HS-27A (cell line): ENCODE measurements around the gene HES6.

Source experiments
- DNase-seq: peaks from one replicate; pipeline ENCODE4 v3.0.0-alpha.2; 2012; ENCODE audit warnings: low read depth, missing footprints

HES6 gene, protein sequence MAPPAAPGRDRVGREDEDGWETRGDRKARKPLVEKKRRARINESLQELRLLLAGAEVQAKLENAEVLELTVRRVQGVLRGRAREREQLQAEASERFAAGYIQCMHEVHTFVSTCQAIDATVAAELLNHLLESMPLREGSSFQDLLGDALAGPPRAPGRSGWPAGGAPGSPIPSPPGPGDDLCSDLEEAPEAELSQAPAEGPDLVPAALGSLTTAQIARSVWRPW

DNA sequence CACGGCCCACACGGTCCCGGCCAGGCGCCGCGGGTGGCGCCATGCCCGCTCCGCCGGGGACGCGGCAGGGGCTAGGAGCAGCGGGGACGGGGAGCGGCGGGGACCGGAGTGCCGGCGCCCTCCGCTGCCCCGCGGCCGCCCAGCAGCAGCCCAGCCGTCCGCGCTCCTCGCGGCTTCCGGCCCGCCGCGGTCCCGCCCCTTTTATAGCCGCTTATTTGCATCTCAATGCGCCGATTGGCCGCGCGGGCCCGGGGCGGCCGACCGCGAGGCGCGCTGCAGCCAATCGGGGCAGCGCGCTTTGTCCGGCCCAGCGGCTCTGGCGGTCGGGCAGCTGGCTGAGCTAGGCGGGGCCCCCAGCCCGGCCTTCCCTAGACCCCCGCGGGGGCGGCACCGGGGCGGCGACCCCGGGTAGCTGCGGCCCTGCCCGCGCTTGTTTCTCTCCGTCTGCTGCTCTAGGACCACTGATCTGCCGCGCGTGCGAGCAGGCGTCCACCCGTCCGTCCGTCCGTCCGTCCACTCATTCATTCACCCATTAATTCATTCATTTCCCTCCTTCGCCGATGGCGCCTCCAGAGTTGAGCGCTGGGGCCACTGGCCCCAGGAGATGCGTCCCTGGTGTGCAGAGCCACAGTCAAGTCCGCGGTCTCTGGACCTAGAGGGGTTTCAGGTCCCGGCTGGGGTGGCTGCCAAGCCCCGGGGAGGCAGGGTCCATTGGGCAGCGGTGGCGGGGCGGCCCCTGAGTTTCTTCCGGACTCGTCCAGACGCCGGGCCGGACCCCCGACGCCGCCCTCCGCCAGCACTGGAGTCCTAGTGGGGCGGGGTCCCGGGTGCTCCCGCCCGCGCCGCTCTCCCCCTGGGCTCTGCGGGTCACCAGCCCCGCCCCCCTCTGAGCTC lies at the start of gene HES6:
Gene HES6, minus strand, starts transcription at position 176 of the 894 bp plus-strand sequence. Its CDS starts 133 bp downstream, at position 43.
- no peak for DNase-seq

DNA sequence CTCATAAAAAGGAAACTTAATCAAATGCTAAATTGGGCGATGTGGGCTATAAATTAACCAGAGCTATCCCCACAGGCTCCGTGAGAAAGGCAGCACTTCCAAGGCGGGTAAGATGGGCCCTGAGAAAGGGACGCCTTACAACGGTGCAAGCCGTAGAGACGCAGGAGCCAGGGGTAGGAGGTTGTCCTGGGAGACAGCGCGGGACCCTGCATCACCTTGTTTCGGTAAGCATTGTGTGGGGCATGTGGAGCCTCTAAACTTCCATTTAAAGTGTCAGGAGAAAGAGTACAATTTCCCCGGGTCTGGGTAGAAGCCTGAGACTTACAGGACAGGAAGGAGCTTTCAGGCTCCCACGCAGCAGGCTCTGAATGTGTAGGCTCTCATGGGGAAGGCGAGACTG lies 49.7 kb upstream of the HES6 start:
- DNase-seq = no peak

DNA sequence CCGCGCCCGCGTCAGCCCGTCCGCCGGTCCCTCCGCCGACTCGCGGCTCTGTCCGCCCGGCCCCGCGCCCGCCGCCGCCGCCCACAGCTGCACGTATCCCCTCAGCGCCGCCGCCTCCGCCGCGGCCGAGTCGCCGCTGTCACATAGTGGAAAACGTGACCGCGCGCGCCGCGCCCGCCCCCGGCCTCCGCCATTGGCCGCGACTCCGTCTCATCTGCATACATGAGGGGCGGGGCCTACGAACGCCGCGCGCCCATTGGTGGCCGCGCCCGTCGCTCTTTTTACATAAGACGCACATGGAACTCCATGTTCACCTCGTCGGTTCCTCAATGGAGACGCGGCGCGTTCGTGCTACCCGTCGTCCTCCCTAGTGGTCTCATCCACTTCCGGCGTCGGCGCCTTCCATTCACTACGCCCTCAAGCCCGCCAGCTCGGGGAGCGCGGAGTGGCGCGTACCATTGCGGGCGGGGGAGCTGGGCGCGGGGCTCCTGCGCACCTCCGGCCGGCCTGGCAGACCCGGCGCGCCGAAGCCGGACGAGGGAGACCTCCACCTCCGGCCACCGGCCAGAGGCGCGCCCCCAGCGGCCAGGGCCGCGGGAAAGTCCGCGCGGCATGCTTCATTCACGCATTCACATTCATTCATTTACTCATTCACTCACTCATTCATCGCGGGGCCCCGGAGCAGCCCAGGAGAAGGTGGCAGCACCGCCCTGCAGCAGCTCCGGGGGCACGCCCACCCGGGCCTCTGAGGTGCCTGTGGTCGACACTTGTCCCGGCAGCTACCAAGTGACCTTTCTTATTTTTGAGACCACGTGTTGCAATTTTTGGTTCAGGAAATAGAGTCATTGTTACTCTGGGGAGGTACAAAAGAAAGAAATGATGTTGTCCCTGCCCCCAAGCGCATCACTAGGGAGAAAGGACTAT lies 49.1 kb upstream of the HES6 start:
- DNase-seq = peak; percentile 40

DNA sequence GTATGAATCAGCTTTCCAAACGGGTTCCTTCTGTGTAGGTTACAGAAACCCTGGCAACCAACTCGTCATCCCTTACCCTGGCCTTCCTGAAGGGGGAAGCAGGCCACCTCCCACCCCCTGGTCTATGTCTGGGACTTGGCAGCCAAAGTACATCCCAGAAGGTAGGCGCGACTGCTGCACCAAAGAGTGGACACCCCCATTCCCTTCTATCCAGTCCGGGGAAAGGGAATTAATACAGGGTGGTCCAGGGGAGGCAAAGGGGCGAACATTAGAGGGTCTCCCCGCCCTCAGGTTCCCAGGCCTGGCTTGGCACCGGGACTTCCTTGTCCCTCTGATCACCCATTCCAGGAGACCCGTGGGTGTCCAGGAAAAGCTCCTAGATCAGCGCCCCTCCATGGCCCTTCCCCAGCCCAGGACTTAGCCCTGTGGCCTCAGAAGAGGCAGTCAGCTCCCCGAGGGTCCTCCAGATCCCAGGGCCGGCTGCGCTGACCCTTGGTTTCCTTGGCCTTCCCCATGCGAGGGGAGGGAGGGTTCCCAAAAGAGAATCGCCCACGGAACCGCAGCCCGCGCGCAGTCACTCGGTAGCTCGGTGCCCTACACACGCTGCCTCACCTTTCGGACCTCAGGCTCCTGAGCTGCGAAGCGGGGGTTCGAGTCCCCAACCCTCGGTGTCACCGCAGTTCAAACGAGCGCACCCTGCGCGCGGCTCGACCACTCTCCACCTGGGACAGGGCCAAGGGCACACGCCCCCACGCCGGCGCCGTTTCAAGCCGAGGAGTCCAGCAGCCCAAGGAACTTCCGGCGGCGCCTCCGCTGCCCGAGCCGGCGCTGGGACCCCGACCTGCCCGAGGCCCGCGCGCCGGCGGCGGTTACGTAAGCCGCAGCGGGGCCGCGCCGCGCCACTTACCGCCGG lies 48.2 kb upstream of the HES6 start, which contains the start of gene PER2:
Gene PER2, minus strand, starts transcription at position 874 of the 913 bp plus-strand sequence. CDS start 10,674 bp downstream, outside the sequence.
- no peak for DNase-seq

DNA sequence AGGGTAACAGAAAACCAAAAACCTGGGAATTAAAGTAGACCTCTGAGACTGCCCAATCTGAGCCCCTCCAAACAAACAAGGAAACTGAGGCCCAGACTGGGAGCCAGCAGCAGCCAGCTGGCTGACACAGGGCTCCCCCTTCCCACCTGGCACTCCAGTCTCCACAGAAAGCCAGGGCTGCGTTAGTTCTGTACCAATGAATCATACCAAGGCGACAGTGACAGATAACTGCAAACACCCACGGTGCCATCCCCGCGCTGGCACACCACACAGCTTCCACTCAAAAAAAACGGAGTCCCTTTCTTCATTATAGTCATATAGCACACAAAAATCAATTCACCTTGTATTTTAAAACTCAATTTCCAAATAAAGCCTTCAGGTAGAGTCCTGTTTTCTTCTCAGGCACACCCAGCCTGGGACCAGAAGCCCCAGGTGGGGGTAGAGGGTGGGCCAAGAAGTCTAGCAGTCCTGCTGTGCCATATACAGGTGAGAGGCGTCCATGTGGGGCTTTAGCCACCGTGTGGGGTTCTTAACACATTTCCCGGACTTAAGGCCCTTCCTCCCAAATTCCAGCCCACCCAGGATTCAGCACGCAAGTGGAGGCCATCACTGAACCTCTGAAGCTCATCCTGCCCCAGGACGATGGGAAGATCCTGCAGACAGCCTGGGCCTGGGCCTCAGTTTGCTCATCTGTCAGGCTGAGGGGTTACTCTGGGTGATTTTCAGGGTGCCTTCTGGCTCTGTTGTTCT lies 47.3 kb upstream of the HES6 start:
- no peak for DNase-seq

DNA sequence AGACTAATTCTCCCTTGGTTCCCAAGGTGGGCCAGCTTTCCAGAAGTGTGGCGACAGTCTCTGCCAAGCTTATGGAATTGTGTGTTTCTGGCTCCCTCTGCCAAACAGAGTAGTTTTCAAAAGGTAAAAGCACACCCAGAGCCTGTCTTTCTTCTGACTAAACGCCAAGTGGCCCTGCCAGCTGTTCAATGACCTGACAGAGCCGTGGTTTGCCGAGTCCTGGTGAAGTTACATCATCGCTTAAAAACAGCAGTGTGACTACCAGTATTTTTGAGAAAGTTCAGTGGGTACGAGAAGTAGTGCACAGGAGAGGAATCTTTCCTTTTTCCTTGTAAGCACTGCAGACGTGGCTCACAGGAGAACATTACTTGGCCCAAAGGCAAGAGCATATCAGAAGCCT lies 46.7 kb upstream of the HES6 start:
- DNase-seq = no peak

DNA sequence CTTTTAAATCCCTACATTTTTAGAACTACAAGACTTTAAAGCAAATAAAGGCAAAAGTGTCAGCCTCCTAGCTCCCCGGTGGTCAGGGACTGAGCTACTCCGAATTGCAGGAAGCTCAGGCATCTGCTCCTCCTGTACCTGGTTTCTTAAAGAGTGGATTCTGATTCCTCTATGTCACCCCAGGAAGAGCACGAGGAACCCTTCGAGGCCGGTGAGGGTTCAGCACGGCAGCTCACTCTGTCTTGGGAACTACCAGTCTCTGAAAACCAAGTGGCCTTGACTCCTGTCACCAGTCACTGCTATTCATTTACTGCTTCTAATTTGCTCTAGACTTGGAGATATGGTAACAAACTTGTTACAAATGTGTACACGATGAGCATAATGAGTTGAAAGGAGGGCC lies 46.3 kb upstream of the HES6 start:
- no peak for DNase-seq

DNA sequence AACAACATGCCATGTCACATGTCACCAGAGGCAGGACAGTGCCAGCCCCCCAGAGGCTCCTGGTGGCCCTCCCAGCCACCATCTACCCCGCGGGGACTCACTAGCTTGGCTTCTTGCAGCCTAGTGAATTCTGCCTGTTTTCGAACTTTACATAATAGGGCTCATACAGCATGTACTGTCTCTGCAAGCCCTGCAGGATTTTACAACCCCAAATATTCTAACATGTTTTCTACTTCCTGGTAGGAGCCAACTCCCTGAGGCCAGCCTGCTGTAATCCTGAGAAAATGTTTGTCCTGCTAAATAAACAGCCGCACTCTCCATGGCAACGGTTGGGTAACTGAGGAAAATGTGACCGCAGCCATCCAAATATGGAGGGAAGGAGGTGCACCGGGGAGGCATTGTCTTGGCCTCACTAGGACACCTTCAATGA lies 45.8 kb upstream of the HES6 start:
- no peak for DNase-seq

DNA sequence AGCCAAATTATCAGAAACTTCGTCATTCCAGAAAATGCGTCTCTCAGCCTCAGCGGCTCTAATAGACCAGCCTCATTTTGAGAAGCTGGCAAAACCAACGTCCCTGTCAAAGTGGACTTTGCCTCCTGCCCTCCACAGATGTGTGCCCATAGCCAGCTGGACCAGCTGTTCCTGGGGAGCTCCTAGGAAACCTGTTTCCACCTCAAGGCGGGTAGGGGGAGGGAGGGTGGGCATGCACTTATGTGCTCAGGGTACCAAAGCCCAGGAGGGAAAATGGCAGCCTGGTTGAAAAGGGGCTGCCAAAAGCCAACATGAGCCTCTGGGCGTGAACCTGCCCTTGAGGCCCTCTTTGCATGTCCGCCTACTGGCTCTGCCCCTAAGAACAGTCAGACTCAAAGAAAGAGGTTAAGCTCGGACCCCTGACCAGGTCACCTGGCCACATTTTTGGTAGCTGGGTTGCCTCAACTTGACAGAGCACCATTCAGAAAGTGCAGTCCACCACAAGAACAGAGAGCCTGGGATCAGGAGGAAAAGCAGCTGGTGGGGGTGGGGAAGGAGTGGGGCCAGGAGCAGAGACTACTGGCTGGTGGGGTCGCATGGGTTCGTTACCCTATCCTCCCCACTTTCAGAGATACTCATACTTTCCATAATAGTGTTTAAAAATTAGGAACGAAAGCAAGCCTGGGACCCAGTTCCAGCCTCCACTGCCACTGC lies 45.1 kb upstream of the HES6 start:
- no peak for DNase-seq

DNA sequence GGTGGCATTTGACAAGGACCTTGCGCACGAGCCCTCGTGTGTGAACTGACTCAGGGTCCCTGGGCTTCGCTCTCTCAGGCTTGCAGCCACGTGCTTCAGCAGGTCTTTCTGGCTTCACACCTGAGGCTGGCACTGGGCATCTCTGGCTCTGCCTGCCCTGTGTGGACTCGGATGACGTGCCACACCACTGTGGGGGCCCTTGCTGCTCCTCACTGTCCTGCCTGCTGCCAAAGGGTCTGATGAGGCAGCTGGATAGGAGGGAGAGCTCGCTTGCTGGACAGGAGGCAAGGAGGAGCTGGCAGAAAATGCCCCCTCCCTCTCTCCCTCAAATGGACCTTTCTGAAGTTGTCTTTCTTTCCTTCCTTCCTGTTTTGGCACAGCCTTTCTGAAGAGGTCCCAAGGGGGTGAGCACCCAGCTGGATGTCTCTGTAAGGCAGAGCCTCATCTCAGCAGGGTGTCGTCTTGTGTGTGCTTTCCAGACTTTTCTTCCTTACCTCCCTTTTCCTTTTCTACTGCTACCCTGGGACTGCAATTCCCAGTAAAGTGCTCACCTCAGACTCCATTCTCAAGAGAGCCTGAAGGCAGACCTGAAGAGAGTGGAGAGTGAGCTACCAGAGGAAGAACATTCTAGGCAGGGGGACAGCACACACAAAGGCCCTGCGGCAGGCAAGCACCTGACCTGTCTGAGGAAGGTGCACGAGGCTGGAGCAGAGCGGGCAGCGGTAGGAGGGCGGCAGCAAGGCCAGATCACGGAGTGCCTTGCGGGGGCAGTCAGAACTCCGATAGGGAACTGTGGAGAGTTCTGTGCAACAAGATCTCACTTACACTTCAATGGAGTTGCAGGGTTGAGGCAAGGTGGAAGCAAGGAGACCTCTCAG lies 43.3 kb upstream of the HES6 start:
- DNase-seq = no peak

DNA sequence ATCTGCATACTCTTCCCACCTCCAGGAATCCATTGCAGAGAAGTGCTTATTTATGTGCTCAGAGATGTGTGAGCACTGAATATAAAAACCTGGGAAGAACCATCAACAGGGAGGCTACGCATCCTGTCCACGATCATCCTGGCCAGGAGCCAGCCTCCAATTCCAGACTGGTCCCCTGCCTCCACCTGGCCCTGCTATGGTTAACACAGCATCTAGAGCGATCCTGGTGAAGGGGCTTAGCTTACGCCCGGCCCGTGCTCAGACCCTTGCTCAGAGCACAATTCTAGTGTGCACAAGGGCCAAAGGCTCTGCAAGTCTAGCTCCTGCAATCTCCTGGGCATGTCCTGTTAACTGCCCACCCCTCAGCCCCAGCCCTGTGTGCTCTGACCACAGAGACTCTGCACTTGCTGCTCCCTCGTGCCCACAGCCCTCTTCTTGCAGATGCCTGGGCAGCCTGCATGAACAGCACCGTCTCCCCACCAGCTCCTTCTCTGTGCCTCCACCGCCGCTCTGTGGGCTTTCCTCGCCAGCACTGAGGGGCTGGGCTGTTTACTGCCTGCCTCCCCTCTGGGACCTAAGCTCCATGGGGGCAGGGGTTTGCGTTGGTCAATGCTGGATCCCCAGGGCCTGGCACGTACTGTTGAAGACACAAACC lies 42.1 kb upstream of the HES6 start:
- no peak for DNase-seq

DNA sequence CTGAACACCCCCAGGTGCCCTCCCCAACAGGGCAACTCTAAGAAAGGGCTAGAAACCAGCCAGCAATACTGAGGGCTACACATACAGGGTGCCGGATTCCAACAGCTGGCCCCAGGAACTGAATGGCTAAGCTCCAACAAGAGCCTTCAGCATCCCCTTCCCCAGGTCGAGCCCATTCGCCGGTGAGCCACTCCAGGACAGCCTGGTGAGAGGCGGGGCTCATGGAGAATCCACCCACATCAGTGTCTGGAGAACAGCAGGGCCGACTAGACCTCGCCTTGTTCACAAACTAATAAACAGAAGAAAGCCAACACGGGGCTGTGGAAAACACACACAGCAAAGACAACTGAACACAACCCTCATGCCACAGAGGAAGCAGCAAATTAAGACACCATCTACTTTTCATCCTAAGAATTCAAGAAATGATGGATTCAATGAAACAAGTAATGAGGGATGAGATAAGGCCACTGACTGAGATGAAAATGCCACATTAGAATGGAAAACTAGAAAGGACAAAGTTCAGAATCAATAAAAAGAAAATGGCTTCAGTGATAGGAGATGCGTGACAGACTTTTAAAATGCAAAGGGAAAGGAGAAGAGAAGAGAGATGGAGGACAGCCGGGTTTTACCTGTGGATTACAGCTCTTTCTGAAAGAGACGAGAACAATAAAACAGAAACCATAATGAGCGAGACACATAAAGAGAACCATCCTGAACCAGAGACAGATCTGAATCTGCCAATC lies 40.4 kb upstream of the HES6 start:
- no peak for DNase-seq

DNA sequence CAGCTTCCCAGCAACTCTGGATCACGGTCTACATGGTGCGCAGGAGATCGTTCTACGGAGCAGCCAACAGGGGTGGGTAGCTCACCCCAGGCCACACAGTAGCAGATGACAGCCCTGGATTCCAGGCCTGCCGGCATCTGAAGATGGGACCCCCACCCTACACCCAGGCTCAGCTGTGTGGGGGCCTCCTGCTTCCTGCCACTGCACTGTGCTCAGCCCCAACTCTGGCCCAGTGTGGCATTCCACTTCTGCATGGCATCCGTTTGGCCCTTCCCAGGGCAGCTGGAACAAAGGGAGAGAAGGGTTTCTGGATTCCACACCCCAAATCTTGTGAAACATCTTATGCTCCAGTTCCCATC lies 39.5 kb upstream of the HES6 start:
- DNase-seq = no peak

DNA sequence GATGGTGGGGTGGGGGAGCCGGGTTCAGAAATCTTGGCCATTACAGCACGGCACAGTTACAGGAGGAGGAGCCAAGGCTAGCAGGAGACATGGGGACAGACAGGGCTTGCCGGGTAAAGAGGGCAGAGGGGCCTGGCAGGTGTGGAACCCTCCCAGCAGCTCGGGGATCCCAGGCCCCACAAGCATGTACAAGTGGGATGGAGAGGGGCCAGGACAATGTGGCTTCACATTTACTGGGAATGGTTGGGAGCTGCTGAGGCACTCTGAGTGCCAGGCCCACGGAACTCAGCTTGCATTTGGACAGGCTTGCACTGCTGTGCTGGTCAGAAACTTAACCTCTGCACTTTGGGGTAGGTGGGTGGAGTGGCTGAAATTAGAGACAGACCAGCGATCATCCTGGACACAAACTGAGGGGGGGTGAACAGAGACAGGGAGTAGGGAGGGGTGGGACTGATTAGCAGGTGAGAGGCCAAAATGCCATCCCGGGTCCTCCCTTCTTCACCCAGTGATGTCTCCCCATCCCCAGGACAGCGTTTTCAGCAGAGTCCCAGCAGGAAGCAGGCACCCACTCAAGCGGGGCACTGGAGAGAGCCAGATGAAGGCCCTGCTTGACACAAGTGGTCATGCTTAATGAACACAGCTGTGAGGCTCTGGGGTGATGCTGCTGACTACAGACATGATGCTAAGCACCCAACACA lies 38.9 kb upstream of the HES6 start:
- DNase-seq = no peak

DNA sequence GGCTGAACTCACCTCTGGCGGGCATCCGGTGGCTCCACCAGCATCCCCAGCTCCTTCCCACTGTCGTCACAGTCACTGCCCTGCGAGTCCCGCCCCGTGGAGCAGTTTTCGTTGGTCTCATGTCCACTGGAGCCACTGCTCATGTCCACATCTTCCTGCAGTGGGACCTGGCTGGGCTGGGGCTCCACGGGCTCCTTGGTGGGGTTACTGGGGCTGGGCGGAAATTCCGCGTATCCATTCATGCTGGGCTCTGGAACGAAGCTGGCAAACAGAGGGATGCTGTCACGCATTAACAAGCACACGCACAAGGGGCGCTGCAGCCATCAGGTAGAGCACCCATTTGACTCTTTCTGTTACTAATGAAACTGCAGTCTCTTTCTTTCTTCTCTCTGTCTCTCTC lies 37.9 kb upstream of the HES6 start:
- no peak for DNase-seq

DNA sequence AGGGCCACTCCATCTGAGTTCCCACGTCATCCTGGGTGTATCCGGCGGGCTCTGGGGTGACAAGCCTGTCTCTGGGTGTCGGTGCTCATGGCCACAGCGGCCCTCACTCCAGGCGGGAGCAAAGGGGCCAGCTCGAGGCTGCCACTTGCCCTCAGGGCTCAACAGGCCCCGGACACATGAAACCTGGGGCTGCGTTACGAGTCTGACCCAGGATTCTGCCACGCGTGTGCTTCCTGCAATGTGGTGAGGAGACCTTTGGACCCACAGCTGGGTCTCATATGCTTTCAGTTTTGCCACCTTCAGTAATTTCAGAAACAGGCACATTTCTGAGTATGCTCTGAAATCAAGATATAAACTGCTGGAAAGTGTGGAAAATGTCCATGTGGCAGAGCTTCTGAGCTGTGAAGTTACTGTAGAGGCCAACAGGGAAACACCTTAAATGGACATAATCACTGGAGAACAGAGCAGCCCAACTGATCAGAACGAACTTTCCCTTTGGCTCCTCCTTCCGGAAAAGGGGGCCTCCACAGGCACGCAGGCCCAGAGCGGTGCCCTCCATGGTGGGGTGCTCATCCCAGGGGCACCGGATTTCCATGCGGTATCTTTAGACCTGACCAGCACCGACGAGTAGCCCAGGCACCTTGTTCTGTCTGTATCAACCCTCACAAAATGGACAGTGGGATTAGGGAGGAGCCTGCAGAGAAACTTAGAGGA lies 34.5 kb upstream of the HES6 start:
- DNase-seq = no peak
